HUES64 (cell line): ENCODE results near the gene SYNJ2. TPM values are rescaled to one million over a fixed set of nuclear protein-coding genes. Genes with fewer than 3 reads are reported as not detected.
"Not testable (repeated sequence)": the region's sequence is repeated elsewhere in the genome, so short reads cannot be mapped to it uniquely, and the experiment has no call there.

Experiments
- H3K27ac ChIP-seq: 2 replicates; pipeline ENCODE4 v1.7.0; 2013; ENCODE audit warnings: low read depth, low read length, inconsistent platforms
- H3K27me3 ChIP-seq: 2 replicates; pipeline ENCODE4 v1.6.1; 2013; ENCODE audit warnings: mild to moderate bottlenecking, low read length; ENCODE audit not compliant: insufficient read depth
- H3K36me3 ChIP-seq: 2 replicates; pipeline ENCODE4 v1.6.1; 2013; ENCODE audit warnings: mild to moderate bottlenecking, low read length; ENCODE audit not compliant: insufficient read depth
- H3K4me1 ChIP-seq: 2 replicates; pipeline ENCODE4 v1.6.1; 2013; ENCODE audit warnings: mild to moderate bottlenecking, low read length, moderate library complexity; ENCODE audit not compliant: insufficient read depth
- H3K4me3 ChIP-seq: 2 replicates; pipeline ENCODE4 v1.5.1; 2013; ENCODE audit warnings: mild to moderate bottlenecking, low read length, moderate library complexity
- H3K9ac ChIP-seq: 2 replicates; pipeline ENCODE4 v1.6.1; 2013; ENCODE audit warnings: mild to moderate bottlenecking, low read depth, low read length
- H3K9me3 ChIP-seq: 2 replicates; pipeline ENCODE4 v1.6.1; 2013; ENCODE audit warnings: low read depth, low read length; ENCODE audit not compliant: insufficient read depth
- WGBS: fragments of 150-250, 120-280 bp; methylation state at CpG from one replicate; pipeline ENCODE4 v1.1.7; 2013; ENCODE audit warnings: missing lambda C conversion rate; 5-methylcytosine and 5-hydroxymethylcytosine counted together
- polyA plus RNA-seq, 2 experiments: library from polyadenylated mRNA; stranded (reverse); fragments of 50-300 nt; gene quantifications; one replicate each; pipeline ENCODE4 v1.2.3, GENCODE V29; 2013

Gene SYNJ2
- polyA plus RNA-seq (2013, experiment 1 of 2): 8.6 TPM
- polyA plus RNA-seq (2013, experiment 2 of 2): 5.8 TPM

GRCh38 chr6:157981395-157982101, at the start of gene SYNJ2:
SYNJ2 (plus strand) TSS chr6:157981863; CDS start chr6:157981962, 99 bp downstream.
- WGBS: 1% methylated on average over 86 of the region's 86 CpGs
- peak within 1 kb of the TSS; percentile 88 for H3K9ac ChIP-seq
- peak within 1 kb of the TSS; percentile 70 for H3K4me3 ChIP-seq
- H3K4me1 ChIP-seq: peaks cover 26% of the 10 kb centered on the region
- no peaks in the 10 kb centered on the region for H3K9me3 ChIP-seq
- H3K36me3 ChIP-seq: no peaks in the 10 kb centered on the region
- peak within 1 kb of the TSS; percentile 84 for H3K27ac ChIP-seq
- peaks cover 24% of the 10 kb centered on the region for H3K27me3 ChIP-seq

GRCh38 chr6:157935786-157936185, 45.9 kb upstream of the SYNJ2 start:
- H3K27me3 ChIP-seq: no peaks in the 10 kb centered on the region
- H3K9ac ChIP-seq: no peak overlapping the region
- H3K36me3 ChIP-seq: peaks cover 98% of the 10 kb centered on the region
- 82% methylated on average over 2 of the region's 2 CpGs for WGBS
- H3K27ac ChIP-seq: no peak overlapping the region
- peaks cover 12% of the 10 kb centered on the region for H3K4me1 ChIP-seq
- H3K4me3 ChIP-seq: no peak overlapping the region
- no peaks in the 10 kb centered on the region for H3K9me3 ChIP-seq

DNA sequence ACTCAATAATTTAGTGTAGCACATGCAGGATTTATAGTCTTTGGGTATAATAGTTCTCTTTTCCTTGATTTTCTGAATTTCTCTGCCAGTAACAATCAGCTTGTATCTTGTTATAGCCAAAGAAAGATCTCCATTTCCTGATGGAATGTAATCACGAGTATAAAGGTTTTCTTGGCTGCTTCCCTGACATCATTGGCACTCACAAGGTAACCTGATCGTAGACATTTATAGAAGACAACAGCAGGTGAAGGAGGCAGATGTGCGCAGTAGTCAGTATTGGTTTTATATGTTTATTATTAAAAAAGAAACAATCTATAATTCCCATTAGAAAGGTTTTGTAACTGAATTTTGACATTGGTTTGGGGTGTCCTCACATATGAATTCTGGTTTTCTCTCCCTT, 44.3 kb upstream of the SYNJ2 start:
- Histone ChIP-seq H3K9me3 (no peaks in the 10 kb centered on the region), H3K9ac (no peak overlapping the region), H3K4me3 (no peak overlapping the region), H3K27ac (no peak overlapping the region), H3K4me1 (no peaks in the 10 kb centered on the region), H3K36me3 (peaks cover 100% of the 10 kb centered on the region), H3K27me3 (no peaks in the 10 kb centered on the region)
- 97% methylated on average over 2 of the region's 3 CpGs for WGBS

GRCh38 chr6:157937916-157938315, 43.7 kb upstream of the SYNJ2 start:
- Histone ChIP-seq H3K36me3 (peaks cover 100% of the 10 kb centered on the region), H3K9me3 (no peaks in the 10 kb centered on the region), H3K27ac (no peak overlapping the region), H3K4me3 (no peak overlapping the region), H3K4me1 (no peaks in the 10 kb centered on the region), H3K9ac (no peak overlapping the region), H3K27me3 (no peaks in the 10 kb centered on the region)
- WGBS: 94% methylated on average over 6 of the region's 6 CpGs

DNA sequence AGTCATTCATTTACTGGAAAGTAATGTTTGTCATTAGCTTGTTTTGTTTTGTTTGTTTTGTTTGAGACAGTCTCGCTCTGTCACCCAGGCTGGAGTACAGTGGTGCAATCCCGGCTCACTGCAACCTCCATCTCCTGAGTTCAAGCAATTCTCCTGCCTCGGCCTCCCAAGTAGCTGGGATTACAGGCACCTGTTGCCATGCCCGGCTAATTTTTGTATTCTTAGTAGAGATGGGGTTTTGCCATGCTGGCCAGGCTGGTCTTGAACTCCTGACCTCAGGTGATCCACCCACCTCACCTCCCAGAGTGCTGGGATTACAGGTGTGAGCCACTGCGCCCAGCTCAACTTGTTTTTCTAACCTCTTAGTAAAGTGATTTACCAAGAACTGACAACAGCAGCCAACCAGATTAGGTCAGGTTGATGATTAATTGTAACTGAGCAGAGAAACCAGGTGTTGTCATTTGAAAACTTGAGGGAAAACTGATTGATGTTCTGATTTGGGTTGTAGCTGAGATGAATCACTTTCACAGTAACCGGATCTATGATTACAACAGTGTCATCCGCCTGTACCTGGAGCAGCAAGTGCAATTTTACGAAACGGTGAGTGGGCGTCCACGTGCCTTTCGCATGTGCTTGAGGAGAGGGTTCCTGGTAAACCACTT, 41.2 kb upstream of the SYNJ2 start:
- not testable (repeated sequence) for H3K9me3 ChIP-seq, H3K27me3 ChIP-seq, H3K27ac ChIP-seq, H3K4me1 ChIP-seq, H3K4me3 ChIP-seq, H3K9ac ChIP-seq
- WGBS: 95% methylated on average over 11 of the region's 12 CpGs
- H3K36me3 ChIP-seq: peaks cover 100% of the 10 kb centered on the region

GRCh38 chr6:157941101-157941863, 40.4 kb upstream of the SYNJ2 start:
- 96% methylated on average over 13 of the region's 13 CpGs for WGBS

DNA sequence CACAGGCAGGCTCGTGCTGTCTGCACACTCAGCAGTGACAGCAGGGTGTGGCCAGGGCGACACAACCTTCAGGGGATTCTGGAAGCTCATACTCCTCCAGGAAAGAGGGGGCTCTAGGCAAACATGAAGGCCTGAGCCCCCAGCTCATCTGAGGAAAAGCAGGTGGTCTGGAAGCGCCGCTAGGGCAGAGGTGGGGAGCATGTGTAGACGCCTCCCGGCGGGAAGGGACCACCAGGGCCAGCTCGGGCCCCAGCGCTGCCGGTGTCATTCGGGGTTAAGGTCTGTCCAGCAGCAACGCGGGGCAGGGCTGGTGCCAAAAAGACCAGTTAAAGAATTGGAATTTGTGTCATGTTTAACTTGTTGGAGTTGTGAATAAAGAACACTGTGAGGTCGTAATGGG, 39.3 kb upstream of the SYNJ2 start:
- 92% methylated on average over 14 of the region's 14 CpGs for WGBS
- Histone ChIP-seq H3K27ac (no peak overlapping the region), H3K4me1 (no peaks in the 10 kb centered on the region), H3K36me3 (peaks cover 85% of the 10 kb centered on the region), H3K9me3 (no peaks in the 10 kb centered on the region), H3K27me3 (no peaks in the 10 kb centered on the region), H3K4me3 (no peak overlapping the region), H3K9ac (no peak overlapping the region)

More at GRCh38 chr6:157941101-157941863, 40.4 kb upstream of the SYNJ2 start:
- H3K27me3 ChIP-seq: no peaks in the 10 kb centered on the region
- no peaks in the 10 kb centered on the region for H3K9me3 ChIP-seq
- H3K4me3 ChIP-seq: no peak overlapping the region
- H3K9ac ChIP-seq: no peak overlapping the region
- H3K4me1 ChIP-seq: no peaks in the 10 kb centered on the region
- H3K27ac ChIP-seq: no peak overlapping the region
- peaks cover 92% of the 10 kb centered on the region for H3K36me3 ChIP-seq

- H3K4me1 ChIP-seq: no peaks in the 10 kb centered on the region
- H3K9me3 ChIP-seq: no peaks in the 10 kb centered on the region
- H3K9ac ChIP-seq: no peak overlapping the region
- 95% methylated on average over 16 of the region's 16 CpGs for WGBS
- H3K36me3 ChIP-seq: peaks cover 75% of the 10 kb centered on the region
- no peak overlapping the region for H3K4me3 ChIP-seq
- no peaks in the 10 kb centered on the region for H3K27me3 ChIP-seq
- no peak overlapping the region for H3K27ac ChIP-seq
These were observed 38.3 kb upstream of the SYNJ2 start for GRCh38 chr6:157943249-157943963.

DNA sequence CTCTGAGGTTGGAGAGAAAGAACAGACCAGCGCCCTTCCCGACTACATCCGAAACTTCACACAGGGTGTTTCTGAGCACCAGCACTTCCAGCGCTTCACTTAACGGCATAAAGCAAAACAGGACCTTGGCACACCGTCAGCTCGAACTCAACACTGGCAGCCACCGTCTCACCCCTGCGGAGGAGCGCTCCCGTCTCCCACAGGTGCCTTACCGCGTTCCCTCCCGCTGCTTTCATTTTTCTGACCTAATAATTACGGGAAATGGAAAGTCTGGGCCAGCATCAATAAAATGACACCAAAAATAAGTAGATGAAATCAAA, 37.7 kb upstream of the SYNJ2 start:
- H3K9ac ChIP-seq: no peak overlapping the region
- 96% methylated on average over 15 of the region's 15 CpGs for WGBS
- H3K36me3 ChIP-seq: peaks cover 69% of the 10 kb centered on the region

GRCh38 chr6:157944983-157945931, 36.4 kb upstream of the SYNJ2 start:
- WGBS: 93% methylated on average over 14 of the region's 14 CpGs
- Histone ChIP-seq H3K4me3 (no peak overlapping the region), H3K36me3 (peaks cover 56% of the 10 kb centered on the region), H3K27me3 (no peaks in the 10 kb centered on the region), H3K4me1 (no peaks in the 10 kb centered on the region), H3K27ac (no peak overlapping the region), H3K9me3 (no peaks in the 10 kb centered on the region), H3K9ac (no peak overlapping the region)

More for the DNA sequence above, 37.7 kb upstream of the SYNJ2 start:
- Histone ChIP-seq H3K4me3 (no peak overlapping the region), H3K27ac (no peak overlapping the region), H3K9me3 (no peaks in the 10 kb centered on the region), H3K27me3 (no peaks in the 10 kb centered on the region), H3K4me1 (no peaks in the 10 kb centered on the region)
